Keratinocyte (primary cell): ENCODE measurements around the gene SPZ1. TPM values are rescaled to one million over a fixed set of nuclear protein-coding genes. Genes with fewer than 3 reads are reported as not detected.

Experiments used
- DNase-seq: peaks from one replicate; pipeline ENCODE4 v3.0.0-alpha.2; 2011; ENCODE audit warnings: low read depth, missing footprints, low spot score
- FAIRE-seq: peaks from 2 replicates; lab custom pipeline; 2011; peaks lifted over from hg19 to GRCh38; lab: Jason Lieb, UNC
- H2AFZ ChIP-seq: 2 replicates; pipeline ENCODE4 v1.6.0; 2012; ENCODE audit warnings: low read length, control low read depth, inconsistent platforms; ENCODE audit not compliant: control insufficient read depth
- H3K27ac ChIP-seq: 2 replicates; pipeline ENCODE4 v1.5.1; 2011; ENCODE audit warnings: low read length; ENCODE audit not compliant: control insufficient read depth, insufficient read depth
- H3K27me3 ChIP-seq: 3 replicates; pipeline ENCODE4 v1.6.0; 2011; ENCODE audit warnings: low read length; ENCODE audit not compliant: control insufficient read depth, insufficient read depth; ENCODE audit errors: extremely low read depth
- H3K36me3 ChIP-seq, 2 experiments: 2 replicates in 1 of 2; 3 replicates in 1 of 2; pipeline ENCODE4 v1.5.1; 2011; ENCODE audit warnings: low read length in 2 of 2, mild to moderate bottlenecking in 1 of 2; ENCODE audit not compliant: control insufficient read depth in 2 of 2, insufficient read depth in 2 of 2; ENCODE audit errors: extremely low read depth in 1 of 2
- H3K4me1 ChIP-seq: 3 replicates; pipeline ENCODE4 v1.5.1; 2011; ENCODE audit warnings: low read length; ENCODE audit not compliant: control insufficient read depth, insufficient read depth; ENCODE audit errors: extremely low read depth
- H3K4me2 ChIP-seq: 3 replicates; pipeline ENCODE4 v1.6.0; 2011; ENCODE audit warnings: low read depth, low read length; ENCODE audit not compliant: control insufficient read depth, insufficient read depth; ENCODE audit errors: extremely low read depth
- H3K4me3 ChIP-seq, 3 experiments: fragments of 200-600 bp in 1 of 3; sonication (generic) in 1 of 3; 2 replicates in 2 of 3; 3 replicates in 1 of 3; pipeline ENCODE4 v1.5.1; 2011 to 2016; ENCODE audit warnings: low read length in 3 of 3, mild to moderate bottlenecking in 3 of 3, control low read depth in 2 of 3, inconsistent platforms in 1 of 3, low read depth in 1 of 3, mixed read lengths in 1 of 3, mixed run types in 1 of 3, moderate library complexity in 1 of 3; ENCODE audit not compliant: control insufficient read depth in 2 of 3, insufficient read depth in 2 of 3; ENCODE audit errors: extremely low read depth in 1 of 3
- H3K79me2 ChIP-seq: 2 replicates; pipeline ENCODE4 v1.6.0; 2012; ENCODE audit warnings: low read length; ENCODE audit not compliant: control insufficient read depth, insufficient read depth
- H3K9ac ChIP-seq: 3 replicates; pipeline ENCODE4 v1.6.0; 2011; ENCODE audit warnings: low read length; ENCODE audit not compliant: control insufficient read depth, insufficient read depth; ENCODE audit errors: extremely low read depth
- H3K9me1 ChIP-seq: 3 replicates; pipeline ENCODE4 v1.6.0; 2011; ENCODE audit warnings: low read length; ENCODE audit not compliant: control insufficient read depth, insufficient read depth; ENCODE audit errors: extremely low read depth
- H3K9me3 ChIP-seq: 2 replicates; pipeline ENCODE4 v1.5.1; 2012; ENCODE audit warnings: low read depth, low read length; ENCODE audit not compliant: control insufficient read depth
- H4K20me1 ChIP-seq: 3 replicates; pipeline ENCODE4 v1.6.0; 2011; ENCODE audit warnings: low read length; ENCODE audit not compliant: control insufficient read depth, insufficient read depth; ENCODE audit errors: extremely low read depth
- CTCF ChIP-seq, 3 experiments: IDR thresholded peaks in 1 of 3; conservative IDR thresholded peaks in 1 of 3; optimal IDR thresholded peaks in 1 of 3; 2 replicates in 2 of 3; 3 replicates in 1 of 3; pipeline versions ENCODE3 to v1.5.1; 2011; ENCODE audit warnings: low read length in 3 of 3, mild to moderate bottlenecking in 3 of 3, moderate library complexity in 2 of 3, control low read depth in 1 of 3, inconsistent platforms in 1 of 3; ENCODE audit not compliant: insufficient read depth in 2 of 3; ENCODE audit errors: extremely low read depth in 1 of 3
- EZH2 ChIP-seq: IDR thresholded peaks from one replicate; pipeline ENCODE4 v1.6.1; 2012; ENCODE audit warnings: inconsistent platforms, mild to moderate bottlenecking, low read length, moderate library complexity
- dilution Hi-C: fragments of 300-500 bp; cut with MboI; formaldehyde crosslinking; loops from one replicate; pipeline ENCODE4 v1.7.0; 2020; ENCODE audit warnings: low sequenced_read_pairs; ENCODE audit not compliant: extremely low pct_ligation_motif_present
- polyA plus RNA-seq, 5 experiments: library from polyadenylated mRNA; depleted of rRNA in 3 of 5; stranded (reverse) in 3 of 5; stranded (forward) in 1 of 5; unstranded in 1 of 5; fragments of >200 nt; gene quantifications; 1 replicate in 1 of 5; 2 replicates in 3 of 5; 3 replicates in 1 of 5; pipeline versions ENCODE4 v1.2.1 to v1.2.3, GENCODE V29; 2011 to 2012; ENCODE audit warnings: missing spikeins in 2 of 5, low read depth in 1 of 5, low replicate concordance in 1 of 5

SPZ1 gene
- polyA plus RNA-seq, 1 donor (not counting 4 experiments of a cell fraction or from before 2014, with no cell fraction given) = not detected

GRCh38 chr5:80296121-80296520 lies 23.7 kb upstream of the SPZ1 start:
- no peak for FAIRE-seq
- no peak overlapping the region for H3K4me3 ChIP-seq
- H3K36me3 ChIP-seq = no peaks in the 10 kb centered on the region
- no peak overlapping the region for H3K4me2 ChIP-seq
- H3K4me1 ChIP-seq = no peaks in the 10 kb centered on the region
- H3K27ac ChIP-seq = no peak overlapping the region
- H3K9me3 ChIP-seq = no peaks in the 10 kb centered on the region
- H3K9ac ChIP-seq = no peak overlapping the region
- no peaks in the 10 kb centered on the region for H3K27me3 ChIP-seq
- TF ChIP-seq EZH2 = no peak
- TF ChIP-seq CTCF (optimal IDR thresholded peaks at IDR 0.05 in 1 of 3, IDR thresholded peaks at IDR 0.05 in 1 of 3, conservative IDR thresholded peaks at IDR 0.05 in 1 of 3; ENCODE audit: extremely low read depth in 1 of 3, insufficient read depth in 2 of 3, low read length in 3 of 3) = no peak
- H2AFZ ChIP-seq = no peak overlapping the region
- dilution Hi-C loops = no loop called here
- no peaks in the 10 kb centered on the region for H3K9me1 ChIP-seq
- DNase-seq = no peak
- H4K20me1 ChIP-seq = no peaks in the 10 kb centered on the region
- no peaks in the 10 kb centered on the region for H3K79me2 ChIP-seq

GRCh38 chr5:80299601-80300000 lies 20.2 kb upstream of the SPZ1 start:
- DNase-seq (no peak), FAIRE-seq (no peak)
- no peaks in the 10 kb centered on the region for H3K27me3 ChIP-seq
- H3K4me2 ChIP-seq = no peak overlapping the region
- no peaks in the 10 kb centered on the region for H3K36me3 ChIP-seq
- H3K27ac ChIP-seq = no peak overlapping the region
- no peak overlapping the region for H3K9ac ChIP-seq
- no peaks in the 10 kb centered on the region for H3K79me2 ChIP-seq
- no peaks in the 10 kb centered on the region for H3K9me1 ChIP-seq
- no peak overlapping the region for H3K4me3 ChIP-seq
- no peaks in the 10 kb centered on the region for H3K4me1 ChIP-seq
- no peak overlapping the region for H2AFZ ChIP-seq
- dilution Hi-C loops = no loop called here
- no peak for TF ChIP-seq CTCF (optimal IDR thresholded peaks at IDR 0.05 in 1 of 3, IDR thresholded peaks at IDR 0.05 in 1 of 3, conservative IDR thresholded peaks at IDR 0.05 in 1 of 3; ENCODE audit: extremely low read depth in 1 of 3, insufficient read depth in 2 of 3, low read length in 3 of 3)
- no peak for TF ChIP-seq EZH2
- H3K9me3 ChIP-seq = no peaks in the 10 kb centered on the region
- H4K20me1 ChIP-seq = no peaks in the 10 kb centered on the region
